ENCODE measurements around the gene FAM174C.

Gene FAM174C

GRCh38 chr19:1292419-1293151 is 17.3 kb downstream of the FAM174C start:
- in situ Hi-C loops (cut with HindIII; ENCODE audit: low sequenced_read_pairs): no loop called here
- no peak for DNase-seq (ENCODE audit: low read depth, low spot score)
- no peak overlapping the region for H3K4me3 ChIP-seq (ENCODE audit: low read depth, low read length)
- TF ChIP-seq CTCF (IDR thresholded peaks at IDR 0.05; ENCODE audit: low read depth, low read length): no peak

GRCh38 chr19:1293782-1294604 is 18.7 kb downstream of the FAM174C start:
- DNase-seq (ENCODE audit: low read depth, low spot score): no peak
- no peak for TF ChIP-seq CTCF (IDR thresholded peaks at IDR 0.05; ENCODE audit: low read depth, low read length)
- in situ Hi-C loops (cut with HindIII; ENCODE audit: low sequenced_read_pairs): no loop called here
- no peak overlapping the region for H3K4me3 ChIP-seq (ENCODE audit: low read depth, low read length)

- H3K4me3 ChIP-seq (ENCODE audit: low read depth, low read length): no peak overlapping the region
- TF ChIP-seq CTCF (IDR thresholded peaks at IDR 0.05; ENCODE audit: low read depth, low read length): no peak
- no peak for DNase-seq (ENCODE audit: low read depth, low spot score)
- in situ Hi-C loops (cut with HindIII; ENCODE audit: low sequenced_read_pairs): no loop called here
These were observed 19.4 kb downstream of the FAM174C start for GRCh38 chr19:1294688-1295087.

GRCh38 chr19:1295169-1296012 is 20.1 kb downstream of the FAM174C start:
- in situ Hi-C loops (cut with HindIII; ENCODE audit: low sequenced_read_pairs): no loop called here
- no peak overlapping the region for H3K4me3 ChIP-seq (ENCODE audit: low read depth, low read length)
- DNase-seq (ENCODE audit: low read depth, low spot score): no peak
- TF ChIP-seq CTCF (IDR thresholded peaks at IDR 0.05; ENCODE audit: low read depth, low read length): no peak

GRCh38 chr19:1296078-1296477 is 20.7 kb downstream of the FAM174C start:
- TF ChIP-seq CTCF (IDR thresholded peaks at IDR 0.05; ENCODE audit: low read depth, low read length): no peak
- in situ Hi-C loops (cut with HindIII; ENCODE audit: low sequenced_read_pairs): no loop called here
- no peak for DNase-seq (ENCODE audit: low read depth, low spot score)
- H3K4me3 ChIP-seq (ENCODE audit: low read depth, low read length): no peak overlapping the region

GRCh38 chr19:1296575-1297271 is 21.4 kb downstream of the FAM174C start:
- TF ChIP-seq CTCF (IDR thresholded peaks at IDR 0.05; ENCODE audit: low read depth, low read length): no peak
- no peak for DNase-seq (ENCODE audit: low read depth, low spot score)
- in situ Hi-C loops (cut with HindIII; ENCODE audit: low sequenced_read_pairs): no loop called here
- H3K4me3 ChIP-seq (ENCODE audit: low read depth, low read length): no peak overlapping the region
